Measurements from ENCODE around the gene ALDH2.

DNA sequence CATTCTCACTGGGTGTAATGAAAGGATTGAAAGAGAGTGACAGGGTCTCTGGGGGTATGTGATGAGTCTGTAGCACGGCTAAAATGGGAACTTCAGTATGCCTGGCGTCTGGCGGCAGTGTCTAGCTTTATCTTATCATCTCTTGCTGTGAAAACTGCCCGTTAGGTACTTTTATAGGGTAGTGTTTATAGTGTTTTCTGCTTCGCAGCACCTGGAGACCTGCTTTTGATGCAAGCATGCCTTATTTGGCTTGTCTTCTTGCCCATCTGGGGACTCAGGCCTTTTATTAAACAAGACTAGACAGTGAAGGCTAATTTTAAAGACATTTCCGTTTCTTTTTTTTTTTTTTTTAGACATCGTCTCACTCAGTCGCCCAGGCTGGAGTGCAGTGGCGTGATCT, 36.3 kb upstream of the ALDH2 start:
- TF ChIP-seq, protein P1, sequence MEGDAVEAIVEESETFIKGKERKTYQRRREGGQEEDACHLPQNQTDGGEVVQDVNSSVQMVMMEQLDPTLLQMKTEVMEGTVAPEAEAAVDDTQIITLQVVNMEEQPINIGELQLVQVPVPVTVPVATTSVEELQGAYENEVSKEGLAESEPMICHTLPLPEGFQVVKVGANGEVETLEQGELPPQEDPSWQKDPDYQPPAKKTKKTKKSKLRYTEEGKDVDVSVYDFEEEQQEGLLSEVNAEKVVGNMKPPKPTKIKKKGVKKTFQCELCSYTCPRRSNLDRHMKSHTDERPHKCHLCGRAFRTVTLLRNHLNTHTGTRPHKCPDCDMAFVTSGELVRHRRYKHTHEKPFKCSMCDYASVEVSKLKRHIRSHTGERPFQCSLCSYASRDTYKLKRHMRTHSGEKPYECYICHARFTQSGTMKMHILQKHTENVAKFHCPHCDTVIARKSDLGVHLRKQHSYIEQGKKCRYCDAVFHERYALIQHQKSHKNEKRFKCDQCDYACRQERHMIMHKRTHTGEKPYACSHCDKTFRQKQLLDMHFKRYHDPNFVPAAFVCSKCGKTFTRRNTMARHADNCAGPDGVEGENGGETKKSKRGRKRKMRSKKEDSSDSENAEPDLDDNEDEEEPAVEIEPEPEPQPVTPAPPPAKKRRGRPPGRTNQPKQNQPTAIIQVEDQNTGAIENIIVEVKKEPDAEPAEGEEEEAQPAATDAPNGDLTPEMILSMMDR (IDR thresholded peaks at IDR 0.05; ENCODE audit: low read depth, low read length, poor library complexity, severe bottlenecking): peak; percentile 22
- TF ChIP-seq EZH2phosphoT487 (IDR thresholded peaks at IDR 0.05; ENCODE audit: borderline replicate concordance, low read length): no peak

All from DOHH2 (cell line).